HCT116 (cell line): ENCODE measurements around the gene ANKRD36B.
"Not testable (repeated sequence)": the region's sequence is repeated elsewhere in the genome, so short reads cannot be mapped to it uniquely, and the experiment has no call there.

ENCODE experiments used
- CEBPB ChIP-seq: IDR thresholded peaks from 2 replicates; pipeline ENCODE4 v1.6.1; 2012; ENCODE audit warnings: low read depth
- CTCF ChIP-seq, 3 experiments: fragments of 200-600 bp in 1 of 3; sonication (generic) in 1 of 3; IDR thresholded peaks in 2 of 3; conservative IDR thresholded peaks in 1 of 3; 2 replicates each; pipeline ENCODE4 v1.5.1; 2012 to 2017; ENCODE audit warnings: low read depth in 2 of 3, low read length in 2 of 3, antibody characterized with exemption in 1 of 3, borderline replicate concordance in 1 of 3, control low read depth in 1 of 3, mild to moderate bottlenecking in 1 of 3, mixed read lengths in 1 of 3, mixed run types in 1 of 3, moderate library complexity in 1 of 3; ENCODE audit not compliant: insufficient read depth in 1 of 3
- EZH2 ChIP-seq: fragments of 200-600 bp; sonication (generic); IDR thresholded peaks from 2 replicates; pipeline ENCODE4 v1.6.1; 2017; ENCODE audit warnings: antibody characterized with exemption, mixed run types
- EZH2phosphoT487 ChIP-seq: fragments of 200-600 bp; IDR thresholded peaks from 2 replicates; pipeline ENCODE4 v1.6.1; 2018; ENCODE audit warnings: antibody characterized with exemption, borderline replicate concordance
- POLR2A ChIP-seq: IDR thresholded peaks from 2 replicates; pipeline ENCODE4 v1.7.0; 2011; ENCODE audit warnings: borderline replicate concordance; ENCODE audit not compliant: insufficient read depth, insufficient read length; ENCODE audit errors: extremely low read depth
- POLR2AphosphoS5 ChIP-seq: IDR thresholded peaks from 2 replicates; pipeline ENCODE4 v1.6.1; 2011; ENCODE audit warnings: mild to moderate bottlenecking, low read depth, low read length, moderate library complexity
- RAD21 ChIP-seq: IDR thresholded peaks from 2 replicates; pipeline ENCODE4 v1.6.1; 2012; ENCODE audit warnings: low read depth, mild to moderate bottlenecking
- REST ChIP-seq: IDR thresholded peaks from 2 replicates; pipeline ENCODE4 v1.6.1; 2012; ENCODE audit warnings: low read depth
- SIN3A ChIP-seq: IDR thresholded peaks from 2 replicates; pipeline ENCODE4 v1.6.1; 2012; ENCODE audit warnings: low read depth
- SP1 ChIP-seq: IDR thresholded peaks from 2 replicates; pipeline ENCODE4 v1.6.1; 2012; ENCODE audit warnings: low read depth
- TCF7L2 ChIP-seq: IDR thresholded peaks from 2 replicates; pipeline ENCODE4 v1.7.0; 2011; ENCODE audit warnings: borderline replicate concordance, inconsistent platforms; ENCODE audit not compliant: insufficient read depth, insufficient read length; ENCODE audit errors: extremely low read depth
- ZBTB33 ChIP-seq: IDR thresholded peaks from 2 replicates; pipeline ENCODE4 v1.6.1; 2011; ENCODE audit warnings: mild to moderate bottlenecking, low read length, moderate library complexity; ENCODE audit not compliant: insufficient replicate concordance; ENCODE audit errors: extremely low read depth
- ZNF274 ChIP-seq: fragments of 200-500 bp; sonication (Bioruptor generic); IDR thresholded peaks from 2 replicates; pipeline ENCODE4 v1.6.1; 2014; ENCODE audit warnings: mild to moderate bottlenecking, low read depth, low read length, inconsistent platforms

GRCh38 chr2:97611895-97612294 is 22.2 kb upstream of the ANKRD36B start:
- not testable (repeated sequence) for TF ChIP-seq SP1; CTCF (IDR thresholded peaks at IDR 0.05 in 2 of 3, conservative IDR thresholded peaks at IDR 0.05 in 1 of 3; ENCODE audit: borderline replicate concordance in 1 of 3, insufficient read depth in 1 of 3, low read depth in 2 of 3, low read length in 2 of 3); POLR2A; POLR2AphosphoS5; ZBTB33; EZH2; EZH2phosphoT487; CEBPB; ZNF274; TCF7L2; REST; RAD21; SIN3A
